Ureter (tissue), 1 donor: ENCODE measurements around the gene SLFN12. TPM values are rescaled to one million over a fixed set of nuclear protein-coding genes. Genes with fewer than 3 reads are reported as not detected.
"Not testable (repeated sequence)": the region's sequence is repeated elsewhere in the genome, so short reads cannot be mapped to it uniquely, and the experiment has no call there.

ENCODE experiments used
- DNase-seq: peaks from one replicate; pipeline ENCODE4 v3.0.0-alpha.2; 2020; ENCODE audit warnings: low spot score
- total RNA-seq: library from RNA; stranded (reverse); gene quantifications from one replicate; pipeline ENCODE4 v1.2.4, GENCODE V29; 2023
- donor health status: DM: yes; HTN: yes; CAD: no.

The SLFN12 gene
- total RNA-seq, 1 donor from 2014 or later, result 15.5 TPM

- no peak for DNase-seq
These were observed 18.1 kb downstream of the SLFN12 start for GRCh38 chr17:35414247-35414646.

GRCh38 chr17:35407531-35407930, 24.8 kb downstream of the SLFN12 start:
- DNase-seq, result no peak

GRCh38 chr17:35406568-35406967, 25.7 kb downstream of the SLFN12 start:
- no peak for DNase-seq

DNA sequence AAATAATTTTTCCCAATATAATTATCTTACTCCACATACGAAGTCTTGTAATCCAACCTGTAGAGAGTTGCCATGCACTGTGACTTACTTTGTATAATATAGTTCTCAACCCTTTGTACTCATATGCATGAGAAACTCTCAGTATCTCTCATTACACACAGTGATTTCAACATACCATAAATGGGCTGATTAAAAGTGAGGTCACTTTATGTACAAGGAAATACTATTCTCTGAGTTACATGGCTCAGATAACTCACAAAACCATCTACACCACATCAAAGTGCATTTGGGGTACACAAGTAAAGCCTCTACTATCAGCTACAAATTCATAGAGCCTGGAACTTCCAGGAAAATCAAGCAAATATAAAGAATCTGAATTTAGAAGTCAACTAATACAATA, 27.9 kb downstream of the SLFN12 start:
- DNase-seq, result no peak

- not testable (repeated sequence) for DNase-seq
These were observed 38.5 kb downstream of the SLFN12 start for GRCh38 chr17:35393783-35394182.

- DNase-seq, result no peak
These were observed 41.6 kb downstream of the SLFN12 start for GRCh38 chr17:35390663-35391062.

- no peak for DNase-seq
These were observed 42.1 kb downstream of the SLFN12 start for GRCh38 chr17:35390156-35390555.

GRCh38 chr17:35387496-35387895, 44.8 kb downstream of the SLFN12 start:
- no peak for DNase-seq

GRCh38 chr17:35377706-35378105, 54.6 kb downstream of the SLFN12 start:
- DNase-seq, result no peak

- DNase-seq, result no peak
These were observed 55.2 kb downstream of the SLFN12 start for GRCh38 chr17:35377068-35377467.

GRCh38 chr17:35376245-35376644, 56.1 kb downstream of the SLFN12 start:
- DNase-seq, result no peak

DNA sequence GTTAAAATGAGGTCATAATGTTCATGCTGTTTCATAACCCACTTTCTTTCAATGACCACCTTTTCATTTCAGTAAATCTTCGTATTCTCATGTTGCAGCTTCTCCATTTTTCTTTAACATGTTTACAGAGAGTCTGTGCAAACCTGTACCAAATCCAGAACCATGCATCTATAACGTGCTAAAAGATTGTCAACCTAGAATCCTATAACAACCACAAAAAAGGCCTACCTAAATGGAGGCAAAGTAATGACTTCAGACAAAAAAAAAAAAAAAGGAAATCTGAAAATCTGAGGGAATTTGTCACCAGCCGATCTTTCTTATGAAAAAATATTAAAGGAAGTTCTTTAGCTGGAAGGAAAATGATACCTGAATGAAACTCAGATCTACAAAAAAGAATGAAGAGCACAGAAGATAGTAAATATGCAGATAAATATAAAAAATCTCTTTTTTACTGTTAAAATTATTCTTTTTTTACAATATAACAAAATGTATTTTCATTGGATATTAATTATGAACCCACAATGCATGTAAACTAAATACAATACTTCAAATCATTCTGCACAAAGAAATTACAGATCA, 57.4 kb downstream of the SLFN12 start:
- no peak for DNase-seq

DNA sequence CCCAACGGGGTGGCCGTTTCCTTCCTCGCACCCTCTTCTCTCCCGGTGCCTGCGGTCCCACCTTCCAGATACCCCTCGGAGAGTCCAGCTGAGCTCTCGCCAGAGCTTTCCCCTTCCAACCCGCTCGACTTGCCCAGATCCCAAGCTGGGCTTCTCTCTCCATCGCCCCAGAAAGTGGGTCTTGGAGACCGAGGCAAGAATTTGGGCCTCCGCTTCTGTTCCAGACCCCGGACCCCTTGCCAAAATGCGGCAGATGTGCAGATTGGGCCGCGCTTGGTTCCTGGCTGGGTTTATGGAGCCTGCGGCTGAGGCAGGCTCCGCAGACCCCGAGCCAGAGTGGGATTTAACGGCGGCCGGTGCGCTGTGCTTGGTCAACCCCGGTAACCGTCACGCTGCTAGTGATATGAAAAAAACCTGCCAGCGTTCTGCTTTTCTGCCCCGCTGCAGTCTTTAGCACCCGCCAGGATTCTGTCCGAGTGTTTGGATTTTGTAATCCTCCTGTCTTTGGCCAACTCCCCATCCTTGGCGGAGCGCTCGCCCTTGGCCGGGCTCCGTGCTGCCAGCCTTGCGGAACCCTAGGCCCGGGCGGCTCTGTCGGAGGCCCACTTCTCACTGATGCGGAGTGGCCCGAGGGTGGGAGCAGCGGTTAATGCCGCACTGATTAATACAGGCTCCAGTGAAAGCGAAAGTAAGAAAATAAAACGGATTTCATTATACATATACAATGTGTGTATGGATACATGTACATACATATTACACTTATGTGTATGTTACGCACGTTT, 58.1 kb downstream of the SLFN12 start:
- DNase-seq, result peak; percentile 65

DNA sequence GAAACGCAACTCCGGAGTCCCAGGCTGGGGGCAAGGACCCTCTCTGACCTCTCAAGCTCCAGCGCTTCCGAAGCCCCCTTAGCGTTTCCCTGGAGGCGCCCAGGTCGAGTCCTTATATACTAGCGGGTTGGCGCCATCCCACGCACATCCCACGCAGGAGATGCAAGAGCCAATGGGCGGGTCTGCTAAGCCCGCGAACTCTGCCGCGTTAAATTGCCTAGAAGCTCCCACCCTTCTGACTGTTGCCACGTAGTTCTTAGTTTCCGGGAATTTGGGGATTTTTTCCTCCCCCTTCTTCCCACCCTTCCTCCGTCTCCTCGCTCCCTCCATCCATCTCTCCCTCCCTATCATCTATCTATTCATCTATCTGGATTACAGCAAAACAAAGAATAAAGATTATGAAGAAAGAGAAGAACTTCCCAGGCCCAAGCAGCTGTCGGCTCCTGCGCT, 58.7 kb downstream of the SLFN12 start, which contains the start of gene SLFN11:
Gene SLFN11, minus strand, starts transcription at position 88 of the 450 bp plus-strand sequence. CDS start 9,814 bp downstream, outside the sequence.
- DNase-seq, result peak; percentile 86

- DNase-seq, result no peak
These were observed 59.3 kb downstream of the SLFN12 start for GRCh38 chr17:35372846-35373533.

GRCh38 chr17:35371934-35372333, 60.4 kb downstream of the SLFN12 start:
- no peak for DNase-seq

GRCh38 chr17:35368081-35368830, 64.0 kb downstream of the SLFN12 start:
- DNase-seq, result no peak

DNA sequence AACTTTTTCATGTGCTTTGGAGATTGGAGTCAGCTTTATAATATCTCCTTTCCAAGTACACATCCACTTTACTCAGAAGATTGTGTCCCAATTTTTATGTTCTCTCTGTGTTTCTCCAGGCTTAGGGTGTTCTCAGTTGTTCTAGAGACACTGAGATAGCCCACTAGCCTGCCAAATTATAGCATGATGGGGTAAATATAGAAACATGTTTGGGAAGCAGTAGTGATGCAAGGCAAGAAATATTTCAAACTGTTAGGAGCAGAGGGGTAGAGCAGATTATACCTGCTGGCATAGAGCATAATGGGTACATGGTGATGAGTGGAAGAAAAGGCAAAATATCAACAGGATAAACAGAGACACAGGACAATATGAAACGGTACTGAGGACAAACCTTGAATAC, 71.3 kb downstream of the SLFN12 start:
- DNase-seq, result no peak
